ENCODE measurements around the gene AGTR1. TPM values are rescaled to one million over a fixed set of nuclear protein-coding genes. Genes with fewer than 3 reads are reported as not detected.

The AGTR1 gene
- not detected in 2 replicates for total RNA-seq (2021)
- long read RNA-seq: 0 reads

- Mint-ChIP-seq H3K4me1 (peaks cover 8 to 11% of the 10 kb centered on the region in 2 experiments; a peak in 3 of 4 replicates), H3K36me3 (ENCODE audit: insufficient read depth in 1 of 3, low read depth in 3 of 3) (no peaks in the 10 kb centered on the region; a peak in 1 of 7 replicates), H3K27ac (no peak within 1 kb of the TSS), H3K27me3 (ENCODE audit: low read depth) (peaks cover 44% of the 10 kb centered on the region), H3K4me3 (peak within 1 kb of the TSS; percentile 67 to 84), H3K9me3 (no peaks in the 10 kb centered on the region)
- H3K79me2 ChIP-seq (ENCODE audit: insufficient read depth, low read length): no peaks in the 10 kb centered on the region
- DNase-seq: peak; percentile 90
- no peaks in the 10 kb centered on the region for H4K20me1 ChIP-seq (ENCODE audit: control insufficient read depth, insufficient read depth, insufficient read length)
- no peak within 1 kb of the TSS for H4K5ac ChIP-seq (ENCODE audit: insufficient read length, low read depth, low read length)
- no peaks in the 10 kb centered on the region for H3K79me1 ChIP-seq (ENCODE audit: insufficient read depth, low read depth, low read length, poor library complexity, severe bottlenecking)
- H3K27me3 ChIP-seq (ENCODE audit: insufficient read depth, low read length): peaks cover 8% of the 10 kb centered on the region; the same call in 1 of the 2 replicates
- no peak for TF ChIP-seq CTCF (conservative IDR thresholded peaks at IDR 0.05)
- H3K4me1 ChIP-seq (ENCODE audit: insufficient read depth, low read length): no peaks in the 10 kb centered on the region
- H3K23me2 ChIP-seq (ENCODE audit: insufficient read length, low read depth, low read length, poor library complexity, severe bottlenecking): peaks cover 4% of the 10 kb centered on the region
- H4K8ac ChIP-seq (replicated peaks; ENCODE audit: insufficient read length, low read depth, low read length): no peak within 1 kb of the TSS
- H3K9ac ChIP-seq (ENCODE audit: extremely low read depth, insufficient read length, low read length): no peak within 1 kb of the TSS
- no peak within 1 kb of the TSS for H3K18ac ChIP-seq (ENCODE audit: insufficient read length, low read depth, low read length)
- H2AFZ ChIP-seq (ENCODE audit: low read length): peak within 1 kb of the TSS; percentile 73
- no CpG with 5 or more reads among the region's 61 CpGs for WGBS (ENCODE audit: extremely low coverage, insufficient read length, low lambda C conversion rate)
- H3K9me3 ChIP-seq (ENCODE audit: control insufficient read depth, low read depth, low read length): no peaks in the 10 kb centered on the region
- H4K91ac ChIP-seq (ENCODE audit: insufficient read length, low read depth, low read length): no peak within 1 kb of the TSS
- H2BK20ac ChIP-seq (ENCODE audit: low read depth, low read length, poor library complexity, severe bottlenecking): no peak within 1 kb of the TSS
- H3T11ph ChIP-seq (ENCODE audit: low read length): no peak within 1 kb of the TSS
- no peak within 1 kb of the TSS for H3K4ac ChIP-seq (ENCODE audit: low read depth, low read length)
- no peak within 1 kb of the TSS for H3K23ac ChIP-seq (ENCODE audit: insufficient read length, low read depth, low read length)
- H3K4me2 ChIP-seq (ENCODE audit: insufficient read depth, insufficient read length, low read length): peak within 1 kb of the TSS; percentile 68
- H2AK5ac ChIP-seq (ENCODE audit: insufficient read length, low read length): no peak within 1 kb of the TSS
- H3K56ac ChIP-seq (ENCODE audit: insufficient read length, low read depth, low read length): no peak within 1 kb of the TSS
- H2BK120ac ChIP-seq (ENCODE audit: low read depth, low read length, poor library complexity, severe bottlenecking): no peak within 1 kb of the TSS
- H2BK15ac ChIP-seq (ENCODE audit: low read depth, low read length): no peak within 1 kb of the TSS
- no peak within 1 kb of the TSS for H2BK12ac ChIP-seq (ENCODE audit: insufficient read length, low read depth, low read length)
- no peak within 1 kb of the TSS for H3K27ac ChIP-seq (ENCODE audit: insufficient read length, low read depth, low read length)
- H2BK5ac ChIP-seq (ENCODE audit: insufficient read length, low read length): no peak within 1 kb of the TSS
- H3K14ac ChIP-seq (ENCODE audit: insufficient read depth, low read length): no peak within 1 kb of the TSS
Measured at GRCh38 chr3:148697306-148698189, at the start of gene AGTR1. Gene AGTR1 (plus strand): TSS chr3:148697903. CDS start chr3:148741036, 43,133 bp downstream.

All from H9 (cell line).